ENCODE measurements around the gene ALPL. TPM values are rescaled to one million over a fixed set of nuclear protein-coding genes. Genes with fewer than 3 reads are reported as not detected.

ALPL gene
- polyA plus RNA-seq, 2 of the 4 experiments (the other 2 are of a cell fraction) = 0.06 to 0.31 TPM

DNA sequence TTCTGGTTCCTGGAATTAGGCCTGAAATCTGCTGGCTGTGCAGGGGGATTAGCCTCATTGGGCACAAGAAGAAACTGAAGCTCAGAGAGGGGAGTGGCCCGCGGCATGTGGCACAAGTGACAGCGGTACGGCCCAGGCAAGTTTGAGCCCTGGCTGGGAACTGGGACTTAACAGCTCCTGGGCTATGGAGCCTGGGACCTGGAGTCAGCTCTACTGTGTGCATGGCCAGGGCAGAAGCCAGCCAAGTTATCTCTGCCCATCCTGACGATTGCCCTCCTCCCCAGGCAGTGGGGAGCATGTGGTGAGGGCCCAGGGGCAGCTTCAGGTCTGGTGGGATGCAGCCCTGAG, 61.3 kb downstream of the ALPL start:
- TF ChIP-seq FOSL2 (IDR thresholded peaks at IDR 0.05) (no peak), FOSL2 (CRISPR knock-in tag; IDR thresholded peaks at IDR 0.05) (no peak), CBX8 (IDR thresholded peaks at IDR 0.05) (no peak), RAD21 (conservative IDR thresholded peaks at IDR 0.05 in 1 of 2, IDR thresholded peaks at IDR 0.05 in 1 of 2) (no peak), HEYL (CRISPR knock-in tag; IDR thresholded peaks at IDR 0.05) (no peak)
- Histone ChIP-seq H3K4me2 (no peak overlapping the region), H3K9me3 (no peaks in the 10 kb centered on the region), H3K4me1 (no peaks in the 10 kb centered on the region), H3K4me3 (no peak overlapping the region), H3K27ac (no peak overlapping the region)
- ChIA-PET CTCF (interaction anchor here (3.4 kb wide), 1 partner anchor 200 kb away, joined by 13 read pairs; no protein-coding TSS in a partner anchor), POLR2A (no interaction called here)
- no peak for ATAC-seq
- 92% methylated on average over 2 of the region's 5 CpGs for WGBS (ENCODE audit: missing lambda C conversion rate)
- no peak for FAIRE-seq
- DNase-seq (ENCODE audit: low read depth in 1 of 2, low spot score in 1 of 2) = no peak

DNA sequence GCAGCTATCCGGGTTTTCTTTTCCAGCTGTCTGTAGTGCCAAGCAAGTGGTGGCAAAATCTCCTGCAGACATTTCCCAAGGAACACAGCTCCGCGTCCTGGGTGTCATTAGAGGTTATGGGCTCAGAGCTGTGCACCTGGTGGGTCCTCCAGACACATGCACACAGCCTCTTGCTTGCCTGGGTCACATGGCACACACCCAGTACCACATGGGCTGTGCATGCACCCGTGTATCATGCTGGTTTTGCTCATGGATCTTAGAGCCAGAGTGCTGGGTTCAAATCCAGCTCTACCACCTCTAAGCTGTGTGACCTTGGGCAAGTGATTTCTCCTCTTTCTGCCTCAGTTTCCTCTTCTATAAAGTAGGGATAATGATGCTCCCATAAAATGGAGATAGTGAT, 61.7 kb downstream of the ALPL start:
- CTCF ChIA-PET = interaction anchor here (3.4 kb wide), 1 partner anchor 200 kb away, joined by 13 read pairs; no protein-coding TSS in a partner anchor
- no peak for FAIRE-seq
- no peak for ATAC-seq

DNA sequence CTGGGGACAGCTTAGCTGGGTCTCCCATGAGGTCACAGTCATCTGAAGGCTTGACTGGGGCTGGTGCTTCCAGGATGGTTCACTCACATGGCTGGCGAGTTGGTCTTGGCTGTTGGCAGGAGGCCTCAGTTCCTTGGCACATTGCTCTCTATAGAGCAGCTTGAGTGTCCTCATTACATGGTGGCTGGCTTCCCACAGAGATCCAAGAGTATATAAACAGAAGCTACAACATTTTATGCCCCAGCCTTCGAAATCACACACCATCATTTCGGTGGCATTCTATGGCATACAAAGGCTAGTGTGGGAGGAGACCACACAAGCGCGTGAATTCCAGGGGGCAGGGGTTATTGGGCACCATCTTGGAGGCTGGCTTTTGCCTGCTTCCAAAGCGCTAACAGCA, 63.0 kb downstream of the ALPL start:
- WGBS (ENCODE audit: missing lambda C conversion rate) = 75% methylated on average over 6 of the region's 6 CpGs

More for the DNA sequence above, 61.7 kb downstream of the ALPL start:
- Histone ChIP-seq H3K4me2 (no peak overlapping the region), H3K4me1 (no peaks in the 10 kb centered on the region), H3K4me3 (no peak overlapping the region), H3K9me3 (no peaks in the 10 kb centered on the region), H3K27ac (no peak overlapping the region)
- POLR2A ChIA-PET = no interaction called here
- DNase-seq (ENCODE audit: low read depth in 1 of 2, low spot score in 1 of 2) = no peak
- TF ChIP-seq MAZ (IDR thresholded peaks at IDR 0.05; ENCODE audit: borderline replicate concordance, low read depth, low read length) (no peak), HDAC2 (IDR thresholded peaks at IDR 0.05) (no peak), CBX8 (IDR thresholded peaks at IDR 0.05) (no peak), RNF2 (IDR thresholded peaks at IDR 0.05; ENCODE audit: borderline replicate concordance, low read depth) (no peak), RAD21 (conservative IDR thresholded peaks at IDR 0.05 in 1 of 2, IDR thresholded peaks at IDR 0.05 in 1 of 2) (no peak), RFX5 (IDR thresholded peaks at IDR 0.05) (no peak), HEYL (CRISPR knock-in tag; IDR thresholded peaks at IDR 0.05) (no peak), PHF8 (IDR thresholded peaks at IDR 0.05; ENCODE audit: borderline replicate concordance, low read depth) (no peak), NPAS2 (CRISPR knock-in tag; IDR thresholded peaks at IDR 0.05; ENCODE audit: borderline replicate concordance) (no peak), KDM1A (IDR thresholded peaks at IDR 0.05; ENCODE audit: low read depth) (no peak), GATA3 (IDR thresholded peaks at IDR 0.05; ENCODE audit: borderline replicate concordance) (no peak), POLR2A (IDR thresholded peaks at IDR 0.05; ENCODE audit: low read length) (no peak), SMC3 (IDR thresholded peaks at IDR 0.05) (no peak)
- TF ChIP-seq, protein P1, sequence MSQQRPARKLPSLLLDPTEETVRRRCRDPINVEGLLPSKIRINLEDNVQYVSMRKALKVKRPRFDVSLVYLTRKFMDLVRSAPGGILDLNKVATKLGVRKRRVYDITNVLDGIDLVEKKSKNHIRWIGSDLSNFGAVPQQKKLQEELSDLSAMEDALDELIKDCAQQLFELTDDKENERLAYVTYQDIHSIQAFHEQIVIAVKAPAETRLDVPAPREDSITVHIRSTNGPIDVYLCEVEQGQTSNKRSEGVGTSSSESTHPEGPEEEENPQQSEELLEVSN (IDR thresholded peaks at IDR 0.05; ENCODE audit: borderline replicate concordance, low read depth) = no peak
- whole genome bisulfite sequencing (ENCODE audit: missing lambda C conversion rate) = 0% methylated on average over 1 of the region's 4 CpGs

More for the DNA sequence above, 63.0 kb downstream of the ALPL start:
- no peak for ATAC-seq
- ChIA-PET CTCF (interaction anchor here (0.6 to 3.6 kb wide), 5 partner anchors 37 to 325 kb away, joined by 3 to 17 read pairs (median 7); no protein-coding TSS in a partner anchor), POLR2A (no interaction called here)
- no peak overlapping the region for H3K27ac ChIP-seq
- no peak overlapping the region for H3K4me2 ChIP-seq
- H3K4me3 ChIP-seq = no peak overlapping the region
- DNase-seq (ENCODE audit: low read depth in 1 of 2, low spot score in 1 of 2) = no peak
- no peaks in the 10 kb centered on the region for H3K4me1 ChIP-seq
- no peak for TF ChIP-seq HOXA7 (CRISPR knock-in tag; IDR thresholded peaks at IDR 0.05)
- TF ChIP-seq TFCP2L1 (CRISPR knock-in tag; IDR thresholded peaks at IDR 0.05) = no peak
- TF ChIP-seq, protein P2, sequence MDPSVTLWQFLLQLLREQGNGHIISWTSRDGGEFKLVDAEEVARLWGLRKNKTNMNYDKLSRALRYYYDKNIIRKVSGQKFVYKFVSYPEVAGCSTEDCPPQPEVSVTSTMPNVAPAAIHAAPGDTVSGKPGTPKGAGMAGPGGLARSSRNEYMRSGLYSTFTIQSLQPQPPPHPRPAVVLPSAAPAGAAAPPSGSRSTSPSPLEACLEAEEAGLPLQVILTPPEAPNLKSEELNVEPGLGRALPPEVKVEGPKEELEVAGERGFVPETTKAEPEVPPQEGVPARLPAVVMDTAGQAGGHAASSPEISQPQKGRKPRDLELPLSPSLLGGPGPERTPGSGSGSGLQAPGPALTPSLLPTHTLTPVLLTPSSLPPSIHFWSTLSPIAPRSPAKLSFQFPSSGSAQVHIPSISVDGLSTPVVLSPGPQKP (IDR thresholded peaks at IDR 0.05; ENCODE audit: low read depth, low read length) = no peak
- TF ChIP-seq GATA3 (IDR thresholded peaks at IDR 0.05; ENCODE audit: borderline replicate concordance) = no peak
- TF ChIP-seq MAFK (IDR thresholded peaks at IDR 0.05; ENCODE audit: partially characterized antibody) = no peak
- TF ChIP-seq RFX5 (IDR thresholded peaks at IDR 0.05) = no peak
- TF ChIP-seq RARB (CRISPR knock-in tag; IDR thresholded peaks at IDR 0.05) = no peak
- TF ChIP-seq FOSB (CRISPR knock-in tag; IDR thresholded peaks at IDR 0.05) = no peak
- TF ChIP-seq, protein P3, sequence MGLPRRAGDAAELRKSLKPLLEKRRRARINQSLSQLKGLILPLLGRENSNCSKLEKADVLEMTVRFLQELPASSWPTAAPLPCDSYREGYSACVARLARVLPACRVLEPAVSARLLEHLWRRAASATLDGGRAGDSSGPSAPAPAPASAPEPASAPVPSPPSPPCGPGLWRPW (IDR thresholded peaks at IDR 0.05) = no peak
- no peak for TF ChIP-seq ZSCAN20 (CRISPR knock-in tag; IDR thresholded peaks at IDR 0.05)
- TF ChIP-seq JUN (IDR thresholded peaks at IDR 0.05) = no peak
- no peak for TF ChIP-seq EHMT2 (IDR thresholded peaks at IDR 0.05; ENCODE audit: low read depth)
- no peak for TF ChIP-seq EP300 (IDR thresholded peaks at IDR 0.05)
- no peak for FAIRE-seq
- no peaks in the 10 kb centered on the region for H3K9me3 ChIP-seq

Measured in A549 (cell line).